ENCODE measurements around the gene RFLNA.
"Not testable (repeated sequence)": the region's sequence is repeated elsewhere in the genome, so short reads cannot be mapped to it uniquely, and the experiment has no call there.

Gene RFLNA

GRCh38 chr12:124317400-124317799 is 22.5 kb downstream of the RFLNA start:
- no peak for TF ChIP-seq CTCF (conservative IDR thresholded peaks at IDR 0.05)
- no peak overlapping the region for H3K27ac ChIP-seq

GRCh38 chr12:124318278-124319020 is 23.6 kb downstream of the RFLNA start:
- no peak overlapping the region for H3K27ac ChIP-seq
- no peak for TF ChIP-seq CTCF (conservative IDR thresholded peaks at IDR 0.05)

- TF ChIP-seq CTCF (conservative IDR thresholded peaks at IDR 0.05) = no peak
Observed at GRCh38 chr12:124319368-124320050, 24.6 kb downstream of the RFLNA start.

GRCh38 chr12:124321040-124321481 is 26.2 kb downstream of the RFLNA start:
- H3K27ac ChIP-seq = no peak overlapping the region
- TF ChIP-seq CTCF (conservative IDR thresholded peaks at IDR 0.05) = peak; percentile 91

More at GRCh38 chr12:124319368-124320050, 24.6 kb downstream of the RFLNA start:
- no peak overlapping the region for H3K27ac ChIP-seq

GRCh38 chr12:124321556-124322270 is 26.8 kb downstream of the RFLNA start:
- TF ChIP-seq CTCF (conservative IDR thresholded peaks at IDR 0.05) = no peak
- no peak overlapping the region for H3K27ac ChIP-seq

- no peak overlapping the region for H3K27ac ChIP-seq
- TF ChIP-seq CTCF (conservative IDR thresholded peaks at IDR 0.05) = no peak
Observed at GRCh38 chr12:124322271-124322998, 27.5 kb downstream of the RFLNA start.

- not testable (repeated sequence) for H3K27ac ChIP-seq
Observed at GRCh38 chr12:124322999-124323328, 28.1 kb downstream of the RFLNA start.
